HepG2 (cell line): ENCODE data around the gene ARHGAP22.

Source experiments
- ATF7 ChIP-seq, 2 experiments: fragments of 450-650 bp in 1 of 2; sonication (generic) in 1 of 2; formaldehyde crosslinking in 1 of 2; IDR thresholded peaks; 2 replicates each; pipeline versions ENCODE4 v1.4.0 to v1.6.1; 2016 to 2020; ENCODE audit warnings: antibody characterized with exemption in 1 of 2, mild to moderate bottlenecking in 1 of 2, missing genetic modification reagents in 1 of 2
- FOXO4 ChIP-seq: sonication (generic); formaldehyde crosslinking; conservative IDR thresholded peaks from 2 replicates; pipeline ENCODE4 v1.8.1; 2023; ENCODE audit warnings: missing genetic modification reagents
- HOXA9 ChIP-seq: sonication (generic); formaldehyde crosslinking; IDR thresholded peaks from 2 replicates; pipeline ENCODE4 v1.8.1; 2022; ENCODE audit warnings: missing genetic modification reagents, mild to moderate bottlenecking, moderate library complexity, borderline replicate concordance
- MLX ChIP-seq: IDR thresholded peaks from 2 replicates; pipeline ENCODE4 v1.6.1; 2016
- NFE2L2 ChIP-seq: fragments of 150-350 bp; IDR thresholded peaks from 2 replicates; pipeline ENCODE4 v1.6.1; 2014; ENCODE audit warnings: low read length
- PHF8 ChIP-seq: sonication (generic); formaldehyde crosslinking; IDR thresholded peaks from 2 replicates; pipeline ENCODE4 v1.5.0; 2020; ENCODE audit warnings: missing genetic modification reagents
- PRDM10 ChIP-seq: sonication (generic); formaldehyde crosslinking; IDR thresholded peaks from 2 replicates; pipeline ENCODE4 v1.4.0; 2020; ENCODE audit warnings: low read depth, missing genetic modification reagents
- TAF1 ChIP-seq: sonication (generic); formaldehyde crosslinking; IDR thresholded peaks from 2 replicates; pipeline ENCODE4 v1.4.0; 2020; ENCODE audit warnings: missing genetic modification reagents
- TBL1XR1 ChIP-seq: fragments of 150-350 bp; IDR thresholded peaks from 2 replicates; pipeline ENCODE4 v1.6.1; 2014; ENCODE audit warnings: borderline replicate concordance, low read length; ENCODE audit not compliant: partially characterized antibody
- ZFY ChIP-seq: sonication (generic); formaldehyde crosslinking; IDR thresholded peaks from 2 replicates; pipeline ENCODE4 v1.4.0; 2020; ENCODE audit warnings: missing genetic modification reagents
- ZNF207 ChIP-seq: fragments of 450-650 bp; IDR thresholded peaks from 2 replicates; pipeline ENCODE4 v1.6.1; 2016; ENCODE audit warnings: antibody characterized with exemption, borderline replicate concordance
- ZNF263 ChIP-seq: sonication (generic); formaldehyde crosslinking; IDR thresholded peaks from 2 replicates; pipeline ENCODE4 v1.4.0; 2020; ENCODE audit warnings: missing genetic modification reagents
- ZNF839 ChIP-seq: sonication (generic); formaldehyde crosslinking; IDR thresholded peaks from 2 replicates; pipeline ENCODE4 v1.4.0; 2020; ENCODE audit warnings: missing genetic modification reagents, mild to moderate bottlenecking, borderline replicate concordance

- TF ChIP-seq ZNF263 (CRISPR knock-in tag) = no peak
- TF ChIP-seq ZNF207 = no peak
- TF ChIP-seq TBL1XR1 = no peak
- TF ChIP-seq PHF8 = no peak
- TF ChIP-seq FOXO4 (CRISPR knock-in tag) = no peak
- TF ChIP-seq PRDM10 (CRISPR knock-in tag) = no peak
- no peak for TF ChIP-seq TAF1 (CRISPR knock-in tag)
- TF ChIP-seq HOXA9 (CRISPR knock-in tag) = no peak
- TF ChIP-seq MLX (CRISPR knock-in tag) = no peak
- no peak for TF ChIP-seq ZFY (CRISPR knock-in tag)
- no peak for TF ChIP-seq ATF7 (IDR thresholded peaks at IDR 0.05)
- TF ChIP-seq ATF7 (CRISPR knock-in tag; IDR thresholded peaks at IDR 0.05) = no peak
- no peak for TF ChIP-seq NFE2L2
- TF ChIP-seq ZNF839 = no peak
Measured at GRCh38 chr10:48574817-48575380, 30.0 kb downstream of the ARHGAP22 start.
